IPS DF 6.9 (cell line): Measurements from ENCODE around the gene WASF2.

Experiments
- DNase-seq: peaks from one replicate; pipeline ENCODE4 v3.0.0-alpha.2; 2013; ENCODE audit warnings: low read depth, low spot score
- H3K27ac ChIP-seq: one replicate; pipeline ENCODE4 v1.5.1; 2013; ENCODE audit warnings: low read length, control low read depth
- H3K27me3 ChIP-seq: 2 replicates; pipeline ENCODE4 v1.6.1; 2013; ENCODE audit warnings: mild to moderate bottlenecking, low read length; ENCODE audit not compliant: control insufficient read depth, insufficient read depth
- H3K36me3 ChIP-seq: 2 replicates; pipeline ENCODE4 v1.6.1; 2013; ENCODE audit warnings: low read length; ENCODE audit not compliant: control insufficient read depth, insufficient read depth
- H3K4me1 ChIP-seq: 2 replicates; pipeline ENCODE4 v1.6.1; 2013; ENCODE audit warnings: low read length; ENCODE audit not compliant: control insufficient read depth, insufficient read depth
- H3K4me3 ChIP-seq: 2 replicates; pipeline ENCODE4 v1.5.1; 2013; ENCODE audit warnings: mild to moderate bottlenecking, low read length
- H3K9me3 ChIP-seq: 2 replicates; pipeline ENCODE4 v1.6.1; 2013; ENCODE audit warnings: low read length, inconsistent platforms; ENCODE audit not compliant: control insufficient read depth, insufficient read depth
- WGBS: extraction: QIAGEN DNeasy Blood & Tissue Kit; methylation state at CpG from one replicate; pipeline ENCODE4 v1.1.7; 2013; ENCODE audit warnings: mixed read lengths, missing lambda C conversion rate; ENCODE audit not compliant: insufficient read length, insufficient coverage; 5-methylcytosine and 5-hydroxymethylcytosine counted together

The WASF2 gene

GRCh38 chr1:27527890-27528817 is 38.2 kb upstream of the WASF2 start:
- H3K4me1 ChIP-seq: peaks cover 23% of the 10 kb centered on the region

GRCh38 chr1:27527223-27527889 is 37.4 kb upstream of the WASF2 start:
- Histone ChIP-seq H3K4me3 (peak overlapping the region; percentile 47; the same call in 1 of the 2 replicates), H3K27me3 (no peaks in the 10 kb centered on the region), H3K36me3 (no peaks in the 10 kb centered on the region), H3K9me3 (no peaks in the 10 kb centered on the region), H3K27ac (no peak overlapping the region), H3K4me1 (peaks cover 27% of the 10 kb centered on the region)
- no CpG with 5 or more reads among the region's 27 CpGs for WGBS
- DNase-seq: peak; percentile 70

More at GRCh38 chr1:27527890-27528817, 38.2 kb upstream of the WASF2 start:
- no peaks in the 10 kb centered on the region for H3K36me3 ChIP-seq
- no CpG with 5 or more reads among the region's 71 CpGs for WGBS
- H3K4me3 ChIP-seq: peak overlapping the region; percentile 47; the same call in 1 of the 2 replicates
- no peaks in the 10 kb centered on the region for H3K9me3 ChIP-seq
- H3K27ac ChIP-seq: no peak overlapping the region
- no peak for DNase-seq
- no peaks in the 10 kb centered on the region for H3K27me3 ChIP-seq

GRCh38 chr1:27526569-27527222 is 36.7 kb upstream of the WASF2 start:
- Histone ChIP-seq H3K4me1 (peaks cover 28% of the 10 kb centered on the region), H3K4me3 (no peak overlapping the region; the same call in 1 of the 2 replicates), H3K9me3 (no peaks in the 10 kb centered on the region), H3K27ac (no peak overlapping the region), H3K27me3 (no peaks in the 10 kb centered on the region), H3K36me3 (no peaks in the 10 kb centered on the region)
- no CpG with 5 or more reads among the region's 10 CpGs for WGBS
- DNase-seq: no peak

GRCh38 chr1:27525296-27526272 is 35.6 kb upstream of the WASF2 start:
- H3K9me3 ChIP-seq: no peaks in the 10 kb centered on the region
- peaks cover 28% of the 10 kb centered on the region for H3K4me1 ChIP-seq
- no peak for DNase-seq
- H3K27ac ChIP-seq: no peak overlapping the region
- H3K4me3 ChIP-seq: no peak overlapping the region
- no peaks in the 10 kb centered on the region for H3K36me3 ChIP-seq
- H3K27me3 ChIP-seq: no peaks in the 10 kb centered on the region
- no CpG with 5 or more reads among the region's 16 CpGs for WGBS

- peaks cover 30% of the 10 kb centered on the region for H3K4me1 ChIP-seq
- no peak for DNase-seq
- no CpG with 5 or more reads among the region's 8 CpGs for WGBS
- no peaks in the 10 kb centered on the region for H3K27me3 ChIP-seq
- H3K36me3 ChIP-seq: no peaks in the 10 kb centered on the region; the same call in 1 of the 2 replicates
- H3K27ac ChIP-seq: no peak overlapping the region
- no peaks in the 10 kb centered on the region for H3K9me3 ChIP-seq
- no peak overlapping the region for H3K4me3 ChIP-seq
Measured at GRCh38 chr1:27523337-27524020, 33.5 kb upstream of the WASF2 start.

- H3K27me3 ChIP-seq: no peaks in the 10 kb centered on the region
- no peak overlapping the region for H3K27ac ChIP-seq
- no peak overlapping the region for H3K4me3 ChIP-seq
- DNase-seq: no peak
- H3K9me3 ChIP-seq: no peaks in the 10 kb centered on the region
- H3K36me3 ChIP-seq: no peaks in the 10 kb centered on the region; the same call in 1 of the 2 replicates
- WGBS: no CpG with 5 or more reads among the region's 31 CpGs
- H3K4me1 ChIP-seq: peaks cover 31% of the 10 kb centered on the region
Measured at GRCh38 chr1:27522432-27523336, 32.7 kb upstream of the WASF2 start.

GRCh38 chr1:27521861-27522431 is 32.0 kb upstream of the WASF2 start:
- H3K27me3 ChIP-seq: no peaks in the 10 kb centered on the region
- H3K36me3 ChIP-seq: no peaks in the 10 kb centered on the region; the same call in 1 of the 2 replicates
- WGBS: no CpG with 5 or more reads among the region's 9 CpGs
- no peak for DNase-seq
- peaks cover 31% of the 10 kb centered on the region for H3K4me1 ChIP-seq
- no peak overlapping the region for H3K27ac ChIP-seq
- no peak overlapping the region for H3K4me3 ChIP-seq
- no peaks in the 10 kb centered on the region for H3K9me3 ChIP-seq

- no peak overlapping the region for H3K4me3 ChIP-seq
- H3K27me3 ChIP-seq: no peaks in the 10 kb centered on the region
- no peak overlapping the region for H3K27ac ChIP-seq
- H3K4me1 ChIP-seq: peaks cover 25% of the 10 kb centered on the region
- no CpG with 5 or more reads among the region's 20 CpGs for WGBS
- no peaks in the 10 kb centered on the region for H3K9me3 ChIP-seq
- H3K36me3 ChIP-seq: no peaks in the 10 kb centered on the region; the same call in 1 of the 2 replicates
- no peak for DNase-seq
Measured at GRCh38 chr1:27521336-27521831, 31.4 kb upstream of the WASF2 start.
